Coronary artery (tissue), 2 donors: Measurements from ENCODE around the gene EVA1C.
"Not testable (repeated sequence)": the region's sequence is repeated elsewhere in the genome, so short reads cannot be mapped to it uniquely, and the experiment has no call there.

Source experiments
- DNase-seq: peaks from one replicate; pipeline ENCODE4 v3.0.0-alpha.2; 2017; ENCODE audit warnings: low spot score
- H3K27ac ChIP-seq, 2 donors: fragments of 200-600 bp; sonication (generic); one replicate each; pipeline ENCODE4 v1.5.1; 2016 to 2019
- H3K4me3 ChIP-seq: fragments of 200-600 bp; sonication (generic); 2 replicates; pipeline ENCODE4 v1.5.1; 2016; ENCODE audit warnings: mild to moderate bottlenecking, moderate library complexity
- TF ChIP-seq, protein P1 (sequence below): fragments of 200-600 bp; sonication (generic); IDR thresholded peaks from one replicate; pipeline ENCODE4 v1.5.1; 2019; ENCODE audit warnings: antibody characterized with exemption

Gene EVA1C

DNA sequence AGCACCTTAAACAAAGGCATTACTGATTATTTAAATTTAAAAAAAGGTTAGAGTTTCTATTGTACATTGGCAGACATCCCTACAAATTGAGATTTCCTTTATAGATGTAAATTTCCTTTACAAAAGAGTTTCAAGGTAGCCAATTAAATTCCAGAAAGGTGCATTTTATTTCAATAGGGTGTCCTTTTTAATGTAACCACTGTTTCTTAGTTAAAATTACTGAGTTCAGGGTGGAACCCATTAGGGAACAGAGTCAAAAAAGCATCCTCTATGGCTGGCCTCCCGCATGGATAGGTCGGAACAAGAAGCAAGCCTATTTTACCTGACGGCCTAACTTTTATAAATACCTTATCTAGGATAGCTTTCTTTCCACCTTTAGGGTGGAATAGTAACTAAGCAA, 148.4 kb downstream of the EVA1C start:
- TF ChIP-seq, protein P1, sequence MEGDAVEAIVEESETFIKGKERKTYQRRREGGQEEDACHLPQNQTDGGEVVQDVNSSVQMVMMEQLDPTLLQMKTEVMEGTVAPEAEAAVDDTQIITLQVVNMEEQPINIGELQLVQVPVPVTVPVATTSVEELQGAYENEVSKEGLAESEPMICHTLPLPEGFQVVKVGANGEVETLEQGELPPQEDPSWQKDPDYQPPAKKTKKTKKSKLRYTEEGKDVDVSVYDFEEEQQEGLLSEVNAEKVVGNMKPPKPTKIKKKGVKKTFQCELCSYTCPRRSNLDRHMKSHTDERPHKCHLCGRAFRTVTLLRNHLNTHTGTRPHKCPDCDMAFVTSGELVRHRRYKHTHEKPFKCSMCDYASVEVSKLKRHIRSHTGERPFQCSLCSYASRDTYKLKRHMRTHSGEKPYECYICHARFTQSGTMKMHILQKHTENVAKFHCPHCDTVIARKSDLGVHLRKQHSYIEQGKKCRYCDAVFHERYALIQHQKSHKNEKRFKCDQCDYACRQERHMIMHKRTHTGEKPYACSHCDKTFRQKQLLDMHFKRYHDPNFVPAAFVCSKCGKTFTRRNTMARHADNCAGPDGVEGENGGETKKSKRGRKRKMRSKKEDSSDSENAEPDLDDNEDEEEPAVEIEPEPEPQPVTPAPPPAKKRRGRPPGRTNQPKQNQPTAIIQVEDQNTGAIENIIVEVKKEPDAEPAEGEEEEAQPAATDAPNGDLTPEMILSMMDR: no peak
- Histone ChIP-seq H3K27ac (no peak overlapping the region), H3K4me3 (no peak overlapping the region)
- DNase-seq: no peak

DNA sequence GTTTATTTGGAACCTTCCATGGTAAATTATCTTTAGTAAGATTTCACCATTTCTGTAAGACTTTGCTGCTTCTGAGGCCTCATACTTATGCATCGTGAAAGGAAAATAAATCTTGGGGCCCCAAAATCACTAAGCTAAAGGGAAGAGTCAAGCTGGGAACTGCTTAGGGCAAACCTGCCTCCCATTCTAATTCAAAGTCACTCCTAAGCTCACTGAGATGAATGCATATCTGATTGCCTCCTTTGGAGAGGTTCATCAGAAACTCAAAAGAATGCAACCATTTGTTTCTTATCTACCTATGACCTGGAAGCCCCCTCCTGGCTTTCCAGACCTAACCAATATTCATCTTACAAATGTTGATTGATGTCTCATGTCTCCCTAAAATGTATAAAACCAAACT, 149.0 kb downstream of the EVA1C start:
- not testable (repeated sequence) for H3K4me3 ChIP-seq, DNase-seq
- H3K27ac ChIP-seq: peak overlapping the region in 1 of 2 donors; percentile 63

DNA sequence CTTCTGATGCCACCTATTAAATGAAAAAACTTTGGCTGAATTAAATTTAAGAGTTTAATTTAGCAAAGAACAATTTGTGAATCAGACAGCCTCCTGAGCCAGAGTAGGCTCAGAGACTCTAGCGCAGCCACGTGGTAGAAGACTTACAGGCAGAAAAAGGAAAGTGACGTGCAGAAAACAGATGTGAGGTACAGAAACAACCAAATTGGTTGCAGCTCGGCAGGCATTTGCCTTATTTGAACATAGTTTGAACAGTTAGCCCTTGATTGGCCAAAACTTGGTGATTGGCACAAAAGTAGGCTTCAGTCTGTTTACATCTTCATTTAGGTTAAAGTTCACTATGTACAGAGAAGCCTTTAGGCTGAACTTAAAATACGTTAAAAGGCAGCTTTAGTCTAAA, 149.9 kb downstream of the EVA1C start:
- Histone ChIP-seq H3K27ac (peak overlapping the region; percentile 63 to 70), H3K4me3 (no peak overlapping the region)
- DNase-seq: no peak
- TF ChIP-seq, protein P1: no peak

DNA sequence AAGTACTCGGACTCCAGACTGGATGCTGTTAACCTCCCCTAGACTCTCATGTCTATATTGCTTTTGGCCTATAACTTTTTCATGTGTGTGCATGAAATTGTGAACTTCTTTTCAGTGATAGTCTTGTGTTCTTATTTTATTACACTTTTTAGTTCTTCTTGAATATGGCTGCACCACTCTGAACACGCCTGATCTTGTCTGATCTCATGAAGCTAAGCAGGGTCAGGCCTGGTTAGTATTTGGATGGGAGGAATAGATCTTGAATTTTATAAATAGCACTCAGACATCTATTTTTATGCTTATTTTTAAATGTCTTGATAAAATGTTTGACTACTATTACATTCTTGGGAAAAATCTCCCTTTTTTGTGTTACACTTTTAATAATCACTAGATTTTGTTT, 150.4 kb downstream of the EVA1C start:
- Histone ChIP-seq H3K27ac (peak overlapping the region; percentile 63 to 70), H3K4me3 (no peak overlapping the region)
- TF ChIP-seq, protein P1: no peak
- DNase-seq: no peak
